Ishikawa (cell line): Measurements from ENCODE around the gene EEPD1.

Source experiments
- CEBPB ChIP-seq: IDR thresholded peaks from 2 replicates; pipeline ENCODE4 v1.6.1; 2012
- CREB1 ChIP-seq: IDR thresholded peaks from 2 replicates; pipeline ENCODE4 v1.6.1; 2012; ENCODE audit warnings: low read depth
- EP300 ChIP-seq: IDR thresholded peaks from 2 replicates; pipeline ENCODE4 v1.6.1; 2012; ENCODE audit warnings: borderline replicate concordance
- RAD21 ChIP-seq: IDR thresholded peaks from 2 replicates; pipeline ENCODE4 v1.6.1; 2012; ENCODE audit warnings: low read depth
- REST ChIP-seq: IDR thresholded peaks from 2 replicates; pipeline ENCODE4 v1.6.1; 2012; ENCODE audit warnings: low read depth, mild to moderate bottlenecking
- TAF1 ChIP-seq: IDR thresholded peaks from 2 replicates; pipeline ENCODE4 v1.6.1; 2012; ENCODE audit warnings: low read depth, mild to moderate bottlenecking
- TCF12 ChIP-seq: IDR thresholded peaks from 2 replicates; pipeline ENCODE4 v1.6.1; 2012; ENCODE audit warnings: low read depth
- YY1 ChIP-seq: IDR thresholded peaks from 2 replicates; pipeline ENCODE4 v1.6.1; 2012; ENCODE audit warnings: low read depth

DNA sequence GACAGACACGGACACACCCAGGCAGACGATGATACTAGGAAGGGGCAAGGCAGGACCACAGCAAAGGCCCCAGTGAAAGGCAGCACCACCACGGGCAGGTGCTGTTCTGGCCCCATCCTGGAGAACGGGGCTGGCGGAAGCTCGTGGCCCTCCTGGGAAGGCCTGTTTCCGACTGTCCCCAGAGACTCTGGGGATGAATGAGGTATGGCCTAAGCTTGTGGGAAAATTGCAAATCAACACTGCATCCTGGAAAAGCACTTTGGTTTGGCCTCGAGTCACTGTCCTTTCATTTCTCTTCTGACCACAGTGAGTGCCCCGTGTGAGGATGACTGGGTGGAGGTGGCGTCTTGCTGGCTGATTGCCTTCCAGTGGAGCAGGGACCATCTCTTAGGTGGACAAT lies 155.0 kb downstream of the EEPD1 start:
- TF ChIP-seq CEBPB (no peak), RAD21 (no peak), CREB1 (no peak), TAF1 (no peak), TCF12 (no peak), REST (no peak), EP300 (no peak), YY1 (no peak)
